B cell (primary cell): ENCODE measurements around the gene HSD17B2. TPM values are rescaled to one million over a fixed set of nuclear protein-coding genes. Genes with fewer than 3 reads are reported as not detected.

Experiments used
- ATAC-seq: fragments of 200-7000 bp; cut with Tn5 transposase; one replicate; pipeline ENCODE4 v1.10.0; 2021; ENCODE audit warnings: low read depth, mild to moderate bottlenecking, moderate number of reproducible peaks, moderate library complexity
- CTCF ChIA-PET: fragments of 350-600 bp; sonication (Branson Sonifier 250); formaldehyde crosslinking; loops from one replicate; lab custom pipeline; 2021; ENCODE audit warnings: antibody characterized with exemption, inconsistent platforms; lab: Charles Lee
- POLR2A ChIA-PET: fragments of 350-600 bp; sonication (Branson Sonifier 250); formaldehyde crosslinking; loops from one replicate; lab custom pipeline; 2021; ENCODE audit warnings: antibody characterized with exemption; lab: Charles Lee
- DNase-seq: peaks from one replicate; pipeline ENCODE4 v3.0.0; 2013
- H2AFZ ChIP-seq: 2 replicates; pipeline ENCODE4 v1.6.1; 2012; ENCODE audit warnings: mild to moderate bottlenecking, low read depth, low read length; ENCODE audit not compliant: insufficient read depth, poor library complexity, severe bottlenecking
- H3K27ac ChIP-seq, 2 donors: 1 replicate in 1 of 2; 2 replicates in 1 of 2; pipeline ENCODE4 v1.5.1; 2012 to 2013; ENCODE audit warnings: low read length in 2 of 2, mild to moderate bottlenecking in 2 of 2, moderate library complexity in 1 of 2
- H3K27me3 ChIP-seq, 4 experiments: fragments of 200-600 bp in 1 of 4; sonication (generic) in 1 of 4; replicated peaks in 1 of 4; 1 replicate in 2 of 4; 2 replicates in 2 of 4; pipeline versions ENCODE4 v1.6.1 to v1.7.0; 2013 to 2016; ENCODE audit warnings: low read length in 3 of 4, mild to moderate bottlenecking in 2 of 4, mixed read lengths in 1 of 4, moderate library complexity in 1 of 4; ENCODE audit not compliant: insufficient read depth in 4 of 4, control insufficient read depth in 3 of 4; ENCODE audit errors: control extremely low read depth in 1 of 4
- H3K36me3 ChIP-seq, 2 experiments: replicated peaks in 1 of 2; 1 replicate in 1 of 2; 2 replicates in 1 of 2; pipeline versions ENCODE4 v1.6.1 to v1.7.1; 2013; ENCODE audit warnings: low read length in 1 of 2; ENCODE audit not compliant: insufficient read depth in 2 of 2, control insufficient read depth in 1 of 2; ENCODE audit errors: control extremely low read depth in 1 of 2, extremely low read depth in 1 of 2
- H3K4me1 ChIP-seq, 2 donors: fragments of 200-600 bp in 1 of 2; sonication (generic) in 1 of 2; 1 replicate in 1 of 2; 2 replicates in 1 of 2; pipeline versions ENCODE4 v1.5.1 to v1.6.1; 2013 to 2017; ENCODE audit warnings: low read length in 2 of 2; ENCODE audit not compliant: control insufficient read depth in 2 of 2, insufficient read depth in 2 of 2
- H3K4me2 ChIP-seq: replicated peaks from 2 replicates; pipeline ENCODE3; 2012; ENCODE audit warnings: mild to moderate bottlenecking, low read depth, low read length; ENCODE audit not compliant: poor library complexity, severe bottlenecking
- H3K4me3 ChIP-seq, 5 experiments: fragments of 200-600 bp in 1 of 5; sonication (generic) in 1 of 5; 1 replicate in 3 of 5; 2 replicates in 2 of 5; pipeline versions ENCODE4 v1.5.1 to v1.7.0; 2011 to 2016; ENCODE audit warnings: low read length in 4 of 5, mild to moderate bottlenecking in 4 of 5, low read depth in 2 of 5, control low read depth in 1 of 5, moderate library complexity in 1 of 5; ENCODE audit not compliant: insufficient read depth in 1 of 5; ENCODE audit errors: control extremely low read depth in 1 of 5, extremely low read depth in 1 of 5
- H3K79me2 ChIP-seq: fragments of 200-600 bp; sonication (generic); one replicate; pipeline ENCODE4 v1.6.0; 2016; ENCODE audit warnings: low read length; ENCODE audit not compliant: control insufficient read depth, insufficient read depth
- H3K9ac ChIP-seq: fragments of 200-600 bp; sonication (generic); 2 replicates; pipeline ENCODE4 v1.6.1; 2017; ENCODE audit warnings: mild to moderate bottlenecking, low read length, moderate library complexity
- H3K9me3 ChIP-seq, 3 donors: one replicate each; pipeline versions ENCODE4 v1.6.1 to v1.7.1; 2013; ENCODE audit warnings: low read length in 2 of 3; ENCODE audit not compliant: control insufficient read depth in 2 of 3, insufficient read depth in 1 of 3; ENCODE audit errors: control extremely low read depth in 1 of 3
- H4K20me1 ChIP-seq: 2 replicates; pipeline ENCODE4 v1.6.0; 2012; ENCODE audit warnings: mild to moderate bottlenecking, low read length; ENCODE audit not compliant: insufficient read depth, control insufficient read depth, poor library complexity, severe bottlenecking
- H3K27ac Mint-ChIP-seq: one replicate; pipeline ENCODE4 v1.8.0; 2021; ENCODE audit warnings: mixed read lengths
- H3K27me3 Mint-ChIP-seq: one replicate; pipeline ENCODE4 v1.8.0; 2021; ENCODE audit warnings: mixed read lengths
- H3K4me1 Mint-ChIP-seq: one replicate; pipeline ENCODE4 v1.8.0; 2021; ENCODE audit warnings: mixed read lengths
- H3K4me3 Mint-ChIP-seq: one replicate; pipeline ENCODE4 v1.8.0; 2021; ENCODE audit warnings: mixed read lengths
- H3K9me3 Mint-ChIP-seq: one replicate; pipeline ENCODE4 v1.8.0; 2022; ENCODE audit warnings: mixed read lengths; ENCODE audit not compliant: insufficient read depth
- EZH2 ChIP-seq: IDR thresholded peaks from 2 replicates; pipeline ENCODE4 v1.6.1; 2012; ENCODE audit warnings: borderline replicate concordance, low read depth, mild to moderate bottlenecking, moderate library complexity, low read length; ENCODE audit not compliant: insufficient read depth, poor library complexity, severe bottlenecking
- WGBS: methylation state at CpG from one replicate; pipeline ENCODE4 v1.1.5; 2013; ENCODE audit warnings: missing lambda C conversion rate; ENCODE audit not compliant: insufficient coverage; 5-methylcytosine and 5-hydroxymethylcytosine counted together
- intact Hi-C: fragments of 100-400 bp; cut with micrococcal nuclease; formaldehyde crosslinking; loops from one replicate; pipeline ENCODE4 v1.10.0; 2022
- polyA plus RNA-seq: library from polyadenylated mRNA; depleted of rRNA; stranded (reverse); fragments of >200 nt; gene quantifications from 2 replicates; pipeline ENCODE4 v1.2.3, GENCODE V29; 2012
- total RNA-seq, 2 donors: library from RNA; stranded (reverse); fragments of 120-200 nt in 1 of 2; gene quantifications; 1 replicate in 1 of 2; 2 replicates in 1 of 2; pipeline versions ENCODE4 v1.2.3 to v1.2.4, GENCODE V29; 2013 to 2022
- TF ChIP-seq, protein P1 (sequence below): fragments of 200-600 bp; IDR thresholded peaks from one replicate; pipeline ENCODE4 v1.8.0; 2022; ENCODE audit warnings: antibody characterized with exemption, mild to moderate bottlenecking

Gene HSD17B2
- total and polyA plus RNA-seq, 2 donors (not counting 1 experiment from before 2014, with no cell fraction given) = not detected

DNA sequence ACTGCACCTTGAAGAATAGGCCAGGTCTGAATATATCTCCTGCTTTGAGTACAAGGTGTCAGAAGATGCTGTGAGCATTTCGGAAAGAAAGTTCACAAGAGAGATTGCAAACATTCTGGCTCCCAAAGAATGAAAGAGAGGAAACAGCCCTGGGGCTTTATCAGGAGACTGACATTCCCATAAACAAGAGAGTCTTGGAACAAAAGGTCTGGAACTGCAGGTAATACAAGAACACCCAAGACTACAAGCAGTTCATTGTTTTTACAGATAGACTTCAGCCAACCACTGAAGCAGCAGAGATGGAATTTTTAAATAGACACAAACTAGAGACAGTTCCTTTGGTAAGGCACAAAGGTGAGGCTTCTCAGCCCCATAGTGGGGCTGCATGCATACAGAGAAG, 14.4 kb downstream of the HSD17B2 start:
- Histone ChIP-seq H3K4me1 (no peaks in the 10 kb centered on the region), H2AFZ (no peak overlapping the region), H3K9ac (no peak overlapping the region), H3K27me3 (peaks cover 0 to 9% (median 0%) of the 10 kb centered on the region in 4 experiments), H3K36me3 (no peaks in the 10 kb centered on the region), H3K4me2 (no peak overlapping the region), H3K27ac (no peak overlapping the region), H3K4me3 (no peak overlapping the region), H4K20me1 (no peaks in the 10 kb centered on the region), H3K79me2 (no peaks in the 10 kb centered on the region), H3K9me3 (no peaks in the 10 kb centered on the region)
- POLR2A ChIA-PET = no interaction called here
- Mint-ChIP-seq H3K27ac (no peak overlapping the region), H3K4me3 (no peak overlapping the region), H3K9me3 (no peaks in the 10 kb centered on the region), H3K27me3 (peaks cover 43% of the 10 kb centered on the region), H3K4me1 (no peaks in the 10 kb centered on the region)
- CTCF ChIA-PET = no interaction called here
- WGBS = no CpG with 5 or more reads among the region's 1 CpG
- intact Hi-C loops = no loop called here
- ATAC-seq = no peak
- TF ChIP-seq, protein P1, sequence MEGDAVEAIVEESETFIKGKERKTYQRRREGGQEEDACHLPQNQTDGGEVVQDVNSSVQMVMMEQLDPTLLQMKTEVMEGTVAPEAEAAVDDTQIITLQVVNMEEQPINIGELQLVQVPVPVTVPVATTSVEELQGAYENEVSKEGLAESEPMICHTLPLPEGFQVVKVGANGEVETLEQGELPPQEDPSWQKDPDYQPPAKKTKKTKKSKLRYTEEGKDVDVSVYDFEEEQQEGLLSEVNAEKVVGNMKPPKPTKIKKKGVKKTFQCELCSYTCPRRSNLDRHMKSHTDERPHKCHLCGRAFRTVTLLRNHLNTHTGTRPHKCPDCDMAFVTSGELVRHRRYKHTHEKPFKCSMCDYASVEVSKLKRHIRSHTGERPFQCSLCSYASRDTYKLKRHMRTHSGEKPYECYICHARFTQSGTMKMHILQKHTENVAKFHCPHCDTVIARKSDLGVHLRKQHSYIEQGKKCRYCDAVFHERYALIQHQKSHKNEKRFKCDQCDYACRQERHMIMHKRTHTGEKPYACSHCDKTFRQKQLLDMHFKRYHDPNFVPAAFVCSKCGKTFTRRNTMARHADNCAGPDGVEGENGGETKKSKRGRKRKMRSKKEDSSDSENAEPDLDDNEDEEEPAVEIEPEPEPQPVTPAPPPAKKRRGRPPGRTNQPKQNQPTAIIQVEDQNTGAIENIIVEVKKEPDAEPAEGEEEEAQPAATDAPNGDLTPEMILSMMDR = no peak
- TF ChIP-seq EZH2 = no peak
- no peak for DNase-seq

DNA sequence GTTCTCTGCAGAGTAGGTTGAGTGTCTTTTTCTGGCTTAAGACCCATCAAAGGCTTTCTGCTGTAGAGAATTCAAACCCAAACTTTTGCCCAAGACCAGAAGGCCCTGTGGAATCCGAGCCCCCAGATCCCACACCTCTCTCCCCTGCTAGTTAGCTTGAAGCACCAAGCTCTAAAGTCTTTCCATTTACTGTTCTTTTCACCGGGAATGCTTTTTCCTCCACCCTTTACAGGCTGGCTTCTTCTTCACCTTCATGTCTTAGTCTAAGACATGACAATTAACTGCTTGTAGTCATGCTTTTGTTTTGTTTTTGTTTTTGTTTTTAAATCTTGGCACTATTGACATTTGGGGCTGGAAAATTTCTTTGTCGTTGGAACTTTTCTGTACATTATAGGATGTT, 15.5 kb downstream of the HSD17B2 start:
- H3K27me3 ChIP-seq = peaks cover 0 to 7% (median 0%) of the 10 kb centered on the region in 4 experiments
- no peak overlapping the region for H3K9ac ChIP-seq
- no peaks in the 10 kb centered on the region for H3K36me3 ChIP-seq
- no peaks in the 10 kb centered on the region for H3K79me2 ChIP-seq
- Mint-ChIP-seq H3K4me3 (no peak overlapping the region), H3K27me3 (peaks cover 49% of the 10 kb centered on the region), H3K4me1 (no peaks in the 10 kb centered on the region), H3K9me3 (no peaks in the 10 kb centered on the region), H3K27ac (no peak overlapping the region)
- H4K20me1 ChIP-seq = no peaks in the 10 kb centered on the region
- 57% methylated on average over 1 of the region's 3 CpGs for WGBS
- no peak overlapping the region for H2AFZ ChIP-seq
- no peak overlapping the region for H3K4me2 ChIP-seq
- CTCF ChIA-PET = no interaction called here
- H3K4me1 ChIP-seq = no peaks in the 10 kb centered on the region
- no peak for ATAC-seq
- TF ChIP-seq, protein P1 = no peak
- TF ChIP-seq EZH2 = no peak
- no peak for DNase-seq
- no peaks in the 10 kb centered on the region for H3K9me3 ChIP-seq
- POLR2A ChIA-PET = no interaction called here
- no peak overlapping the region for H3K4me3 ChIP-seq
- no peak overlapping the region for H3K27ac ChIP-seq
- intact Hi-C loops = no loop called here
